GM23338 (cell line): ENCODE results near the gene ZNF219.

Experiments used
- EZH2 ChIP-seq: fragments of 200-600 bp; sonication (generic); IDR thresholded peaks from one replicate; pipeline ENCODE4 v1.8.0; 2017; ENCODE audit warnings: antibody characterized with exemption, mild to moderate bottlenecking, low read depth; ENCODE audit not compliant: unreplicated experiment
- JUNB ChIP-seq: IDR thresholded peaks from one replicate; pipeline ENCODE4 v1.6.1; 2016; ENCODE audit warnings: antibody characterized with exemption; ENCODE audit not compliant: unreplicated experiment
- POLR2AphosphoS5 ChIP-seq: IDR thresholded peaks from 2 replicates; pipeline ENCODE4 v1.6.1; 2016; ENCODE audit warnings: antibody characterized with exemption, low read depth
- TF ChIP-seq, protein P1 (sequence below), 2 experiments: fragments of 200-600 bp in 1 of 2; sonication (generic) in 1 of 2; conservative IDR thresholded peaks; 2 replicates each; pipeline versions ENCODE4 v1.5.1 to v1.6.1; 2016 to 2017; ENCODE audit warnings: antibody characterized with exemption in 2 of 2, low read depth in 2 of 2, mild to moderate bottlenecking in 2 of 2, moderate library complexity in 1 of 2
- TF ChIP-seq, protein P2 (sequence below): fragments of 250-450 bp; sonication (Bioruptor Pico); IDR thresholded peaks from 2 replicates; pipeline ENCODE4 v1.5.0; 2020; ENCODE audit warnings: mild to moderate bottlenecking, moderate library complexity

DNA sequence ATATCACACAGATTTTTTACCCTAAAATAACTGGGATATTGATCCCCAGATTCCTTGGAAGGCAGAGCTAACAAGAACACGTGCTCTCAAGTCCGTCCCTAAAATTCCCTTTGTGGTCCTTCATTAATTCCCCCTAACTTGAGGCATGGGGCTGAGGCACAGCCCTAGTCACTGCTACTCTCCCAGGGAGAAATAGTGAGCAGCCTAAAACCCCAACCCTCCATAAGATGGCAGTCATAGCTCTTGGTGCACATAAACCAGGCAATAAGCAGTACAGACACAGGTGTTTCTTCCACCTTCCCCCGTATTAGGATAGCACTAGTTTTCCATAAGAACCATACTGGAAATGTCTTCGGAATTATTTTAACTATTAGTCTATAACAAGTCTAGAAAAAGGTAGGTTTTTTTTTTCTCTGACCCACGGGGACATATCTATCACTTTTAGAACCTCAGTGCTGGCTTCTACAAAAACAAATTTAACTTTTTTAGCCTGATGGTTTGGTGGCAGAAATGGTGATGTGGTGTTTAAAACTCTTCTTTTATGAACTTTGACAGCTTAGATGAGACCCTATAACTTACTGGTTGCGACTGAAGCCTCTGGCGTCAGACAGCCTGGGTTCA is 31.5 kb downstream of the ZNF219 start:
- TF ChIP-seq, protein P1, sequence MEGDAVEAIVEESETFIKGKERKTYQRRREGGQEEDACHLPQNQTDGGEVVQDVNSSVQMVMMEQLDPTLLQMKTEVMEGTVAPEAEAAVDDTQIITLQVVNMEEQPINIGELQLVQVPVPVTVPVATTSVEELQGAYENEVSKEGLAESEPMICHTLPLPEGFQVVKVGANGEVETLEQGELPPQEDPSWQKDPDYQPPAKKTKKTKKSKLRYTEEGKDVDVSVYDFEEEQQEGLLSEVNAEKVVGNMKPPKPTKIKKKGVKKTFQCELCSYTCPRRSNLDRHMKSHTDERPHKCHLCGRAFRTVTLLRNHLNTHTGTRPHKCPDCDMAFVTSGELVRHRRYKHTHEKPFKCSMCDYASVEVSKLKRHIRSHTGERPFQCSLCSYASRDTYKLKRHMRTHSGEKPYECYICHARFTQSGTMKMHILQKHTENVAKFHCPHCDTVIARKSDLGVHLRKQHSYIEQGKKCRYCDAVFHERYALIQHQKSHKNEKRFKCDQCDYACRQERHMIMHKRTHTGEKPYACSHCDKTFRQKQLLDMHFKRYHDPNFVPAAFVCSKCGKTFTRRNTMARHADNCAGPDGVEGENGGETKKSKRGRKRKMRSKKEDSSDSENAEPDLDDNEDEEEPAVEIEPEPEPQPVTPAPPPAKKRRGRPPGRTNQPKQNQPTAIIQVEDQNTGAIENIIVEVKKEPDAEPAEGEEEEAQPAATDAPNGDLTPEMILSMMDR (conservative IDR thresholded peaks at IDR 0.05; ENCODE audit: low read depth in 2 of 2) = peak; percentile 35 to 66
- TF ChIP-seq EZH2 (no peak), POLR2AphosphoS5 (no peak), JUNB (no peak)
- TF ChIP-seq, protein P2, sequence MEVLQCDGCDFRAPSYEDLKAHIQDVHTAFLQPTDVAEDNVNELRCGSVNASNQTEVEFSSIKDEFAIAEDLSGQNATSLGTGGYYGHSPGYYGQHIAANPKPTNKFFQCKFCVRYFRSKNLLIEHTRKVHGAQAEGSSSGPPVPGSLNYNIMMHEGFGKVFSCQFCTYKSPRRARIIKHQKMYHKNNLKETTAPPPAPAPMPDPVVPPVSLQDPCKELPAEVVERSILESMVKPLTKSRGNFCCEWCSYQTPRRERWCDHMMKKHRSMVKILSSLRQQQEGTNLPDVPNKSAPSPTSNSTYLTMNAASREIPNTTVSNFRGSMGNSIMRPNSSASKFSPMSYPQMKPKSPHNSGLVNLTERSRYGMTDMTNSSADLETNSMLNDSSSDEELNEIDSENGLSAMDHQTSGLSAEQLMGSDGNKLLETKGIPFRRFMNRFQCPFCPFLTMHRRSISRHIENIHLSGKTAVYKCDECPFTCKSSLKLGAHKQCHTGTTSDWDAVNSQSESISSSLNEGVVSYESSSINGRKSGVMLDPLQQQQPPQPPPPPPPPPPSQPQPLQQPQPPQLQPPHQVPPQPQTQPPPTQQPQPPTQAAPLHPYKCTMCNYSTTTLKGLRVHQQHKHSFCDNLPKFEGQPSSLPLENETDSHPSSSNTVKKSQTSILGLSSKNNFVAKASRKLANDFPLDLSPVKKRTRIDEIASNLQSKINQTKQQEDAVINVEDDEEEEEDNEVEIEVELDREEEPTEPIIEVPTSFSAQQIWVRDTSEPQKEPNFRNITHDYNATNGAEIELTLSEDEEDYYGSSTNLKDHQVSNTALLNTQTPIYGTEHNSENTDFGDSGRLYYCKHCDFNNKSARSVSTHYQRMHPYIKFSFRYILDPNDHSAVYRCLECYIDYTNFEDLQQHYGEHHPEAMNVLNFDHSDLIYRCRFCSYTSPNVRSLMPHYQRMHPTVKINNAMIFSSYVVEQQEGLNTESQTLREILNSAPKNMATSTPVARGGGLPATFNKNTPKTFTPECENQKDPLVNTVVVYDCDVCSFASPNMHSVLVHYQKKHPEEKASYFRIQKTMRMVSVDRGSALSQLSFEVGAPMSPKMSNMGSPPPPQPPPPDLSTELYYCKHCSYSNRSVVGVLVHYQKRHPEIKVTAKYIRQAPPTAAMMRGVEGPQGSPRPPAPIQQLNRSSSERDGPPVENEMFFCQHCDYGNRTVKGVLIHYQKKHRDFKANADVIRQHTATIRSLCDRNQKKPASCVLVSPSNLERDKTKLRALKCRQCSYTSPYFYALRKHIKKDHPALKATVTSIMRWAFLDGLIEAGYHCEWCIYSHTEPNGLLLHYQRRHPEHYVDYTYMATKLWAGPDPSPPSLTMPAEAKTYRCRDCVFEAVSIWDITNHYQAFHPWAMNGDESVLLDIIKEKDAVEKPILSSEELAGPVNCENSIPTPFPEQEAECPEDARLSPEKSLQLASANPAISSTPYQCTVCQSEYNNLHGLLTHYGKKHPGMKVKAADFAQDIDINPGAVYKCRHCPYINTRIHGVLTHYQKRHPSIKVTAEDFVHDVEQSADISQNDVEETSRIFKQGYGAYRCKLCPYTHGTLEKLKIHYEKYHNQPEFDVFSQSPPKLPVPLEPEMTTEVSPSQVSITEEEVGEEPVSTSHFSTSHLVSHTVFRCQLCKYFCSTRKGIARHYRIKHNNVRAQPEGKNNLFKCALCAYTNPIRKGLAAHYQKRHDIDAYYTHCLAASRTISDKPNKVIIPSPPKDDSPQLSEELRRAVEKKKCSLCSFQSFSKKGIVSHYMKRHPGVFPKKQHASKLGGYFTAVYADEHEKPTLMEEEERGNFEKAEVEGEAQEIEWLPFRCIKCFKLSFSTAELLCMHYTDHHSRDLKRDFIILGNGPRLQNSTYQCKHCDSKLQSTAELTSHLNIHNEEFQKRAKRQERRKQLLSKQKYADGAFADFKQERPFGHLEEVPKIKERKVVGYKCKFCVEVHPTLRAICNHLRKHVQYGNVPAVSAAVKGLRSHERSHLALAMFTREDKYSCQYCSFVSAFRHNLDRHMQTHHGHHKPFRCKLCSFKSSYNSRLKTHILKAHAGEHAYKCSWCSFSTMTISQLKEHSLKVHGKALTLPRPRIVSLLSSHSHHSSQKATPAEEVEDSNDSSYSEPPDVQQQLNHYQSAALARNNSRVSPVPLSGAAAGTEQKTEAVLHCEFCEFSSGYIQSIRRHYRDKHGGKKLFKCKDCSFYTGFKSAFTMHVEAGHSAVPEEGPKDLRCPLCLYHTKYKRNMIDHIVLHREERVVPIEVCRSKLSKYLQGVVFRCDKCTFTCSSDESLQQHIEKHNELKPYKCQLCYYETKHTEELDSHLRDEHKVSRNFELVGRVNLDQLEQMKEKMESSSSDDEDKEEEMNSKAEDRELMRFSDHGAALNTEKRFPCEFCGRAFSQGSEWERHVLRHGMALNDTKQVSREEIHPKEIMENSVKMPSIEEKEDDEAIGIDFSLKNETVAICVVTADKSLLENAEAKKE = no peak
